GM06990 (cell line): ENCODE results near the gene ACO2.

Experiments
- DNase-seq: peaks from one replicate; pipeline ENCODE4 v3.0.0-alpha.2; 2011; ENCODE audit not compliant: insufficient read length; ENCODE audit errors: extremely low read depth
- H3K27me3 ChIP-seq: replicated peaks from 2 replicates; pipeline ENCODE4 v1.6.0; 2011; ENCODE audit warnings: low read length; ENCODE audit not compliant: control insufficient read depth, insufficient read depth
- H3K36me3 ChIP-seq: 2 replicates; pipeline ENCODE4 v1.5.1; 2011; ENCODE audit warnings: low read length; ENCODE audit not compliant: control insufficient read depth, insufficient read depth
- H3K4me3 ChIP-seq: replicated peaks from 2 replicates; pipeline ENCODE4 v1.5.1; 2011; ENCODE audit warnings: low read depth, mild to moderate bottlenecking, control low read depth, low read length
- TF ChIP-seq, protein P1 (sequence below): IDR thresholded peaks from 2 replicates; pipeline ENCODE4 v1.5.1; 2011; ENCODE audit warnings: low read length, control low read depth, mild to moderate bottlenecking, inconsistent platforms; ENCODE audit not compliant: insufficient read depth, poor library complexity, severe bottlenecking

Gene ACO2

DNA sequence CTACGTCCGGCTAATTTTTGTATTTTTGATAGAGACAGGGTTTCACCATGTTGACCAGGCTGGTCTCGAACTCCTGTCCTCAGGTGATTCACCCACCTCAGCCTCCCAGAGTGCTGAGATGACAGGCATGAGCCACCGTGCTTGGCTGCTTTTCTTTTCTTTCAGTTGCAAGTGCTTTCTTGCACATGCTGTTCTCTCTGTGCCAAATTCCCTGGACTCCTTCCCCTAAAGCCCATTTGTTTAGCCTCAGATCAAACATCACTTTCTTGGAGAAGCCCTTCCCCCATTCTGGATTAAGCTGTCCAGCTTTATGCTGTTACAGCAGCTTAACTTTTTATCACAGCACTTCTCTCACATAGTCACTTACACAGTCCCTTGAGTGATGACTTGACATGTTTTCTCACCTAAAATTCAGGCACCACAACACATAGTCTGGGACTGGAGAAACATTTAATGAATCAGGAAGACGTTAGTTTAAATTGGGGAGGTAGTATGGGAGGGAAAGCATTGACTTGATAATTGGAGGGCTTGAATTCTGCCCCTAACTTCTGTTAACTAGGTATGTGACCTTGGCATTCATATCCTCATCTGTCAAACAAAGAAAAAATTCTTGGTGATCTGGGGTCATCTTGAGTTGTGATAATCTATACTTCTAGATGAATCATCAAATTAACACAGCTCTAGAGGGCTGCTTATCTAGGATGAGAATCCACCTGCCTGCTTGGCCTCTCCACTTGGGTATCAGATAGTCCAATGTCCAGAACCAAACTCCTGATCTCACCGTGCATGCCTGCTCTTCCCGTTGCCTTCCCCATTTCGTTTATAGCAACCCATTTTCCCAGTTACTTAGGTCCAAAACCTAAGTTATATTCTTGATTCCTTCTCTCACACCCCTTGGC, 18.4 kb downstream of the ACO2 start:
- no peaks in the 10 kb centered on the region for H3K36me3 ChIP-seq
- no peak overlapping the region for H3K4me3 ChIP-seq
- DNase-seq = no peak
- no peaks in the 10 kb centered on the region for H3K27me3 ChIP-seq
- TF ChIP-seq, protein P1, sequence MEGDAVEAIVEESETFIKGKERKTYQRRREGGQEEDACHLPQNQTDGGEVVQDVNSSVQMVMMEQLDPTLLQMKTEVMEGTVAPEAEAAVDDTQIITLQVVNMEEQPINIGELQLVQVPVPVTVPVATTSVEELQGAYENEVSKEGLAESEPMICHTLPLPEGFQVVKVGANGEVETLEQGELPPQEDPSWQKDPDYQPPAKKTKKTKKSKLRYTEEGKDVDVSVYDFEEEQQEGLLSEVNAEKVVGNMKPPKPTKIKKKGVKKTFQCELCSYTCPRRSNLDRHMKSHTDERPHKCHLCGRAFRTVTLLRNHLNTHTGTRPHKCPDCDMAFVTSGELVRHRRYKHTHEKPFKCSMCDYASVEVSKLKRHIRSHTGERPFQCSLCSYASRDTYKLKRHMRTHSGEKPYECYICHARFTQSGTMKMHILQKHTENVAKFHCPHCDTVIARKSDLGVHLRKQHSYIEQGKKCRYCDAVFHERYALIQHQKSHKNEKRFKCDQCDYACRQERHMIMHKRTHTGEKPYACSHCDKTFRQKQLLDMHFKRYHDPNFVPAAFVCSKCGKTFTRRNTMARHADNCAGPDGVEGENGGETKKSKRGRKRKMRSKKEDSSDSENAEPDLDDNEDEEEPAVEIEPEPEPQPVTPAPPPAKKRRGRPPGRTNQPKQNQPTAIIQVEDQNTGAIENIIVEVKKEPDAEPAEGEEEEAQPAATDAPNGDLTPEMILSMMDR = no peak

DNA sequence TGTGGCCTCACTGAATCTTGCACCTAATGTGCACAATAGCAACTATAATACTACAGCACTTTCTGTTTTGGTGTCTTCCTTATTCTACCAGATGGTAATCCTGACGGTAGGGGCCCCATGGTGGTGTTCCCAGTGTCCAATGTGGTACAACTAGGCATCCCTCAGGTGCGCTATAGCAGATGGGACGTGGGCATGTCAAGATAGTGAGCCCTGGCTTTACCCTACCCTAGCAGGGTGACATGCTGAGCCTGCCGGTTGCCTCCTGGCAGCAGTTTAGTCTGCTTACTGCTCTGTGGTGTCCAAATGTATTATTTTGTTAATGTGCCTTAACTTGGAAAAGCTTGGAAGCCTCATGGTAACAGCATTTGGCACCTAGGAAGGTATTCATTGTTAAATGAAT, 19.2 kb downstream of the ACO2 start:
- DNase-seq = no peak
- Histone ChIP-seq H3K27me3 (no peaks in the 10 kb centered on the region), H3K4me3 (no peak overlapping the region), H3K36me3 (peaks cover 1% of the 10 kb centered on the region; the same call in 1 of the 2 replicates)
- TF ChIP-seq, protein P1 = no peak

DNA sequence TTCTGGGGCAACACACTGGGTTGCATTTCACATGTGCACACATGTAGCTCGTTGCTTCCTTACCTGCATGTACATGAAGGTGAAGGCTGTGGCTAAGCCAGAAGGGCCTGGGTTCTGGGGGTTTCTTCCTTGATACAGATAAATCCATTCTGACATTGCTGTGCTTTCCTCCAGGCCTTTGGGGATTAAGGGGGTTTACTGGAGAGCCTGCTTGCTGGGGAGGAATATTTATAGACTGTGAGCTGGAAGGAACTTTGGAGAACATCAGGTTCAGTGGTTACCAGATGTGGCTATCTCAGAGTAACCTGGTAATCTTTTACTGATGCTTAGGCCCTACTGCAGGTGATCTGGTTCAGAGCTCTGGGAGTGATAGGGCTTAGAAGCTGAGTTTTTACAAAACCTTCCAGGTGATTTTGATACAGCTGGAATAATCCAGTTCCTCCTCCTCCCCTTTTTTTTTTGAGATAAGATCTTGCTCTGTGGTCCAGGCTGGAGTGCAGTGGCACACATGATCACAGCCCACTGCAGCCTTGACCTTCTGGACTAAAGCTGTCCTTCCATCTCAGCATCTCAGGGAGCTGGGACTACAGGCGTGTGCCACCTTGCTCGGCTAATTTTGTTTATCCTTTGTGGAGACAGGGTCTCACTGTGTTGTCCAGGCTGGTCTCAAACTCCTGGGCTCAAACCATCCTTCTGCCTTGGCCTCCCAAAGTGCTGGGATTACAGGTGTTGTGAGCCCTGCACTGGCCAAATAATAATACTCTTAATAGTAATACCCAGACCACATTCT, 19.9 kb downstream of the ACO2 start:
- TF ChIP-seq, protein P1 = no peak
- Histone ChIP-seq H3K36me3 (peaks cover 1% of the 10 kb centered on the region; the same call in 1 of the 2 replicates), H3K4me3 (no peak overlapping the region), H3K27me3 (no peaks in the 10 kb centered on the region)
- DNase-seq = no peak

DNA sequence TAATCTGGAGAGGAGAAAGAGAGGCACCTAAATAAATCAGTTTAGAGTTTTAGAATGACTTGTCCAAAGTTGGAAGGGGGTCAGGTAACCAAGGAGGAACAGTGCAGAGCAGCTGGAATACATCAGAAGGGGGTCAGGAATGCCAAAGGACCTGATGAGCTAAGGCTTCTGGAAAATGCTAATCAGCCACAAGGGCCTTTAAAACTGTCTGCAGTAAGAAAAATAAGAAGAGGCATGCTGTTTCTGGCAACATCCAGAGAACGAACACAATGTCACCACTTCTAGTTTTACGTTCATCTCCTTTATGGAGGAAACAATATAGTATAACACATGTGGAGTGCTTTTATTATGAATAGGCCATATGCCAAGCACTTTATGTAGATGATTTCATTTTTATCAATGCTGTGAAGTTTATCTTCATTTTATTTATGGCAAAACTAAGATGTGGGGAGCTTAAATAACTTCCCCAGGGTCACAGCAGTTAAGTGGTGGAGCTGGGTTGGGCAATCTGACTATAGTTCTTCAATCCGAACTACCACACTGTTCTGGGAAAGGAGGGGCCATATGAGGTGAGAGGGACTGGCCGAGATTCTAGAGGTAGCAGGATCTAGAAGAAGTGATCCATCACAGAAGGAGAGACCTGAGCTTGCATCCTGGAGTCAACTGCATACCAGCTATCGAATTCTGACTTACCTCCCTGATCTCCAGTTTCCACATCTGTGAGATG, 22.6 kb downstream of the ACO2 start:
- TF ChIP-seq, protein P1 = no peak
- DNase-seq = no peak

DNA sequence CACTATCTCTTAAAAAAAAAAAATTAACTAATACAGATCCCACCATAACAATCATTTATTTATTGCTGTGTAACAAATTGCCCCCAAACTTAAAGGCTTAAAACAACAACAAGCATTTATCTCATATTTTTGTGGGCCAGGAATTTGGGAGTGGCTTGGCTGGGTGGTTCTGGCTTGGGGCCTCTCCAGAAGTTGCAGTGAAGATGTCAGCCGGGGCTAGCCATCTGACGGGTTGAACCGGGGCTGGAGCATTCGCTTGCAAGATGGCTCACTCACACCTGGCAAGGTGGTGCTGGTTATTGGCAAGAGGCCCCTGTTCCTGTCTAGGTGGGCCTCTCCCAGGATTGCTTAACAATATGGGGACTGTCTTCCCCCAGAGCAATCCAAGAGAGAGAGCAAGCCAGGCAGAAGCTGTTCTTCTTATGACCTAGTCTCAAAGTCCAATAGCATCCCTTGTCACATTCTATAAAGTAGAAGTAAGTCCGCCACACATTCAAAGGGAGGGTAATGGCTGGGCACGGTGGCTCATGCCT, 29.5 kb downstream of the ACO2 start:
- H3K36me3 ChIP-seq = peaks cover 16% of the 10 kb centered on the region
- H3K4me3 ChIP-seq = no peak overlapping the region
- H3K27me3 ChIP-seq = no peaks in the 10 kb centered on the region
- TF ChIP-seq, protein P1 = no peak
- no peak for DNase-seq

More for the DNA sequence above, 22.6 kb downstream of the ACO2 start:
- H3K36me3 ChIP-seq = peaks cover 1% of the 10 kb centered on the region; the same call in 1 of the 2 replicates
- H3K27me3 ChIP-seq = no peaks in the 10 kb centered on the region
- H3K4me3 ChIP-seq = no peak overlapping the region
